ENCODE results near the gene DNPH1.
A peak's percentile ranks its signal among the peaks of the same experiment; 100 is the strongest.

DNPH1 gene

GRCh38 chr6:43247114-43247999 lies 18.1 kb upstream of the DNPH1 start:
- in situ Hi-C loops (cut with HindIII; ENCODE audit: low pct_unique_long_range_greater_than_20kb, low sequenced_read_pairs), result no loop called here
- no peak for TF ChIP-seq JUND (IDR thresholded peaks at IDR 0.05; ENCODE audit: low read depth)

GRCh38 chr6:43246301-43247113 lies 17.2 kb upstream of the DNPH1 start:
- TF ChIP-seq JUND (IDR thresholded peaks at IDR 0.05; ENCODE audit: low read depth), result no peak
- in situ Hi-C loops (cut with HindIII; ENCODE audit: low pct_unique_long_range_greater_than_20kb, low sequenced_read_pairs), result no loop called here
- peak; percentile 93 to 95 for DNase-seq (ENCODE audit: low read depth in 1 of 2, low spot score in 1 of 2)

More at GRCh38 chr6:43247114-43247999, 18.1 kb upstream of the DNPH1 start:
- DNase-seq (ENCODE audit: low read depth in 1 of 2, low spot score in 1 of 2), result peak; percentile 90 to 98

GRCh38 chr6:43243664-43244321 lies 14.5 kb upstream of the DNPH1 start:
- DNase-seq (ENCODE audit: low read depth in 1 of 2, low spot score in 1 of 2), result no peak
- in situ Hi-C loops (cut with HindIII; ENCODE audit: low pct_unique_long_range_greater_than_20kb, low sequenced_read_pairs), result no loop called here
- no peak for TF ChIP-seq JUND (IDR thresholded peaks at IDR 0.05; ENCODE audit: low read depth)

- no peak for DNase-seq (ENCODE audit: low read depth in 1 of 2, low spot score in 1 of 2)
- in situ Hi-C loops (cut with HindIII; ENCODE audit: low pct_unique_long_range_greater_than_20kb, low sequenced_read_pairs), result no loop called here
- TF ChIP-seq JUND (IDR thresholded peaks at IDR 0.05; ENCODE audit: low read depth), result no peak
Measured at GRCh38 chr6:43242908-43243663, 13.8 kb upstream of the DNPH1 start, which contains the start of gene TTBK1. Gene TTBK1, plus strand, starts transcription at chr6:43243481. Its CDS starts 3,180 bp downstream, at chr6:43246661.

GRCh38 chr6:43241446-43241845 lies 12.2 kb upstream of the DNPH1 start:
- in situ Hi-C loops (cut with HindIII; ENCODE audit: low pct_unique_long_range_greater_than_20kb, low sequenced_read_pairs), result no loop called here
- no peak for TF ChIP-seq JUND (IDR thresholded peaks at IDR 0.05; ENCODE audit: low read depth)
- DNase-seq (ENCODE audit: low read depth in 1 of 2, low spot score in 1 of 2), result no peak

- in situ Hi-C loops (cut with HindIII; ENCODE audit: low pct_unique_long_range_greater_than_20kb, low sequenced_read_pairs), result no loop called here
- no peak for DNase-seq (ENCODE audit: low read depth in 1 of 2, low spot score in 1 of 2)
Measured at GRCh38 chr6:43240950-43241349, 11.7 kb upstream of the DNPH1 start.

GRCh38 chr6:43239054-43239453 lies 9.8 kb upstream of the DNPH1 start:
- in situ Hi-C loops (cut with HindIII; ENCODE audit: low pct_unique_long_range_greater_than_20kb, low sequenced_read_pairs), result no loop called here
- DNase-seq (ENCODE audit: low read depth in 1 of 2, low spot score in 1 of 2), result no peak
- no peak for TF ChIP-seq JUND (IDR thresholded peaks at IDR 0.05; ENCODE audit: low read depth)

More at GRCh38 chr6:43240950-43241349, 11.7 kb upstream of the DNPH1 start:
- TF ChIP-seq JUND (IDR thresholded peaks at IDR 0.05; ENCODE audit: low read depth), result no peak

- no peak for DNase-seq (ENCODE audit: low read depth in 1 of 2, low spot score in 1 of 2)
- in situ Hi-C loops (cut with HindIII; ENCODE audit: low pct_unique_long_range_greater_than_20kb, low sequenced_read_pairs), result no loop called here
- no peak for TF ChIP-seq JUND (IDR thresholded peaks at IDR 0.05; ENCODE audit: low read depth)
Measured at GRCh38 chr6:43235841-43236240, 6.6 kb upstream of the DNPH1 start.

GRCh38 chr6:43231735-43232450 lies 2.6 kb upstream of the DNPH1 start:
- in situ Hi-C loops (cut with HindIII; ENCODE audit: low pct_unique_long_range_greater_than_20kb, low sequenced_read_pairs), result no loop called here
- no peak for TF ChIP-seq JUND (IDR thresholded peaks at IDR 0.05; ENCODE audit: low read depth)
- DNase-seq (ENCODE audit: low read depth in 1 of 2, low spot score in 1 of 2), result no peak

GRCh38 chr6:43231053-43231452 lies 1.8 kb upstream of the DNPH1 start:
- no peak for DNase-seq (ENCODE audit: low read depth in 1 of 2, low spot score in 1 of 2)
- in situ Hi-C loops (cut with HindIII; ENCODE audit: low pct_unique_long_range_greater_than_20kb, low sequenced_read_pairs), result no loop called here
- TF ChIP-seq JUND (IDR thresholded peaks at IDR 0.05; ENCODE audit: low read depth), result no peak

Measured in T47D (cell line).